ENCODE results near the gene SKP2.

Gene SKP2

DNA sequence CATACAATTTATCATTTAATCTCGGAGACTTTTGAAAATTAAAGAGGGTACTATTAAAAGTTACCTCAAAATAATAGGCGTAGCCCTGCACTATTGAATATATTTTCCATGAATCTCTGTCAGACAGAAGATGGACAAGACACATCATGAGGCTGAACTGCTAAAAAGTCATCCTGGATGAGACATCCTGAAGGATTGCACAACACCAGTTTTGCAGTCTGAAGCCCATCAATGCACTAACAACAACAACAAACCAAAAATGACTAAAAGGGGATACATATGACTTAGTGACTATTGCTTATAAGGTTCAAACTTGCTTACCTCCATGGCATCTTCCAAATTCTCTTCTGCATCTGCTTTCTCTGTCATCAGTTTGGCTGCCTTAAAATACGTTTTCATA is 15.9 kb upstream of the SKP2 start:
- Histone ChIP-seq H3K4me3 (ENCODE audit: low read length) (no peak overlapping the region), H3K9me2 (replicated peaks; ENCODE audit: control insufficient read depth, low read length) (no peaks in the 10 kb centered on the region), H3K4me2 (ENCODE audit: low read length) (no peak overlapping the region), H4K20me1 (ENCODE audit: control insufficient read depth, insufficient read depth, low read depth, low read length) (no peaks in the 10 kb centered on the region), H3K4me1 (ENCODE audit: control insufficient read depth, low read length) (no peaks in the 10 kb centered on the region), H3K27ac (ENCODE audit: low read depth, low read length) (no peak overlapping the region), H3K79me2 (ENCODE audit: control insufficient read depth, low read length) (no peaks in the 10 kb centered on the region), H3F3A (ENCODE audit: control insufficient read depth, insufficient read depth) (no peaks in the 10 kb centered on the region), H3K9me3 (ENCODE audit: control insufficient read depth, insufficient read depth, low read length) (peaks cover 21% of the 10 kb centered on the region; the same call in 1 of the 2 replicates), H3K27me3 (ENCODE audit: control insufficient read depth, low read length) (no peaks in the 10 kb centered on the region), H3K36me3 (ENCODE audit: control insufficient read depth, low read length) (peaks cover 40% of the 10 kb centered on the region)
- TF ChIP-seq, protein P1, sequence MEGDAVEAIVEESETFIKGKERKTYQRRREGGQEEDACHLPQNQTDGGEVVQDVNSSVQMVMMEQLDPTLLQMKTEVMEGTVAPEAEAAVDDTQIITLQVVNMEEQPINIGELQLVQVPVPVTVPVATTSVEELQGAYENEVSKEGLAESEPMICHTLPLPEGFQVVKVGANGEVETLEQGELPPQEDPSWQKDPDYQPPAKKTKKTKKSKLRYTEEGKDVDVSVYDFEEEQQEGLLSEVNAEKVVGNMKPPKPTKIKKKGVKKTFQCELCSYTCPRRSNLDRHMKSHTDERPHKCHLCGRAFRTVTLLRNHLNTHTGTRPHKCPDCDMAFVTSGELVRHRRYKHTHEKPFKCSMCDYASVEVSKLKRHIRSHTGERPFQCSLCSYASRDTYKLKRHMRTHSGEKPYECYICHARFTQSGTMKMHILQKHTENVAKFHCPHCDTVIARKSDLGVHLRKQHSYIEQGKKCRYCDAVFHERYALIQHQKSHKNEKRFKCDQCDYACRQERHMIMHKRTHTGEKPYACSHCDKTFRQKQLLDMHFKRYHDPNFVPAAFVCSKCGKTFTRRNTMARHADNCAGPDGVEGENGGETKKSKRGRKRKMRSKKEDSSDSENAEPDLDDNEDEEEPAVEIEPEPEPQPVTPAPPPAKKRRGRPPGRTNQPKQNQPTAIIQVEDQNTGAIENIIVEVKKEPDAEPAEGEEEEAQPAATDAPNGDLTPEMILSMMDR (IDR thresholded peaks at IDR 0.05; ENCODE audit: low read depth, low read length, poor library complexity, severe bottlenecking): no peak
- no peak for TF ChIP-seq EZH2phosphoT487 (IDR thresholded peaks at IDR 0.05; ENCODE audit: borderline replicate concordance, low read length)

DNA sequence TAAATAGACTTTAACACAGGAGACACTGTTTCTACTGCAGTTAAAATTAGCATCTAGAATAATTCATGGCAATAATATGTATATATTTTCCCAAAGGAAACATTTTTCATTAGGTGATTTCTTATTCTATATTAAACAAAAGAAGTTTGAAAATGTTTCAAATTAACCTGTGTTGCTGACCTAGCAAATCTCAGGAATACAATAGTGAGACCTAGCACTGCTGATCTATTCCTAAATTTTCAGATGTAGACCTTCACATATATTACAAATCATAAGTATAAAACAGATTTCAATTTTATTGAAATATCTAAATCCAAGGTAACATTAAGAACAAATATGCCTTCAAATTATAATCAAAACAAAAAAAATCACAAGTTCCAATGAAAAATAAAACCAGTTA is 15.3 kb upstream of the SKP2 start:
- Histone ChIP-seq H3K4me1 (ENCODE audit: control insufficient read depth, low read length) (no peaks in the 10 kb centered on the region), H4K20me1 (ENCODE audit: control insufficient read depth, insufficient read depth, low read depth, low read length) (no peaks in the 10 kb centered on the region), H3K36me3 (ENCODE audit: control insufficient read depth, low read length) (peaks cover 43% of the 10 kb centered on the region), H3K9me3 (ENCODE audit: control insufficient read depth, insufficient read depth, low read length) (peaks cover 21% of the 10 kb centered on the region; the same call in 1 of the 2 replicates), H3K4me3 (ENCODE audit: low read length) (no peak overlapping the region), H3F3A (ENCODE audit: control insufficient read depth, insufficient read depth) (no peaks in the 10 kb centered on the region), H3K79me2 (ENCODE audit: control insufficient read depth, low read length) (no peaks in the 10 kb centered on the region), H3K4me2 (ENCODE audit: low read length) (no peak overlapping the region), H3K9me2 (replicated peaks; ENCODE audit: control insufficient read depth, low read length) (no peaks in the 10 kb centered on the region), H3K27me3 (ENCODE audit: control insufficient read depth, low read length) (no peaks in the 10 kb centered on the region), H3K27ac (ENCODE audit: low read depth, low read length) (no peak overlapping the region)
- no peak for TF ChIP-seq EZH2phosphoT487 (IDR thresholded peaks at IDR 0.05; ENCODE audit: borderline replicate concordance, low read length)
- TF ChIP-seq, protein P1 (IDR thresholded peaks at IDR 0.05; ENCODE audit: low read depth, low read length, poor library complexity, severe bottlenecking): no peak

DNA sequence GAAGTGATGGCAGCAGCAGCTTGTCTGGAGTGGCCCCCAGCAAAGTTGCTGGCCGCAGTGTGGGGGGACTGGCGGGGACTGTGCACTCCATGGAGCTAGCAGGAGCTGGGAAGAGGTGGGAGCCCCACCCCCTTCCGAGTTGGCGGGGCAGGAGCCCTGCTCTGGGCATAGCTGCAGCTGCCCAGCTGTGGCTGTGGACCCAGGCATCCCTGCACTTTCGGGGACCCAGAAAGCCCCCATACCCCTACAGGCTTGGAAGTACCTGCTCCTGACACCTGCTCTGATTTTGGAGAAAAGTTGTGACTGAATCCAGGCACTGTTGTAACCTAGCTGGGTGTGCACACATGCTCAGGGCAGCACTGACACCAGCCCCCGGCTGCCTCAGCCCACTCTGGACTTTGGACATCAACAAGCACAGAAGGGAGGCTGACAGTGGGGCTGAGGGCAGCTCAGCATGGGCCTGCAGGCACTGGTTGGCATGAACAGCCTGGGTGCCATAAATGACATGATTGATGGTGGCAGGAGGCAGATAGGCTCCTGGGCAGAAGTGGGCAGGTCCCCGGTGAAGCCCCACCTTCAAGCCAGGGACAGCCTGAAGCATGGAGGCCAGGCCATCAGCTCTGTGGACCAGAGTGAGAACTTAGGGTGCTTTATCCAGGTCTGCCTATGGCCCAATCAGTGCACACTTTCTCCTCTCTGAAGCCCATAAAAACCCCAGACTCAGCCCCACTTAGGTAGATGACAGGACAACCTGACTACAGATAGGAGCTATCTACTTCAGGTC is 12.8 kb upstream of the SKP2 start:
- Histone ChIP-seq H3K9me3 (ENCODE audit: control insufficient read depth, insufficient read depth, low read length) (peaks cover 21% of the 10 kb centered on the region; the same call in 1 of the 2 replicates), H3K36me3 (ENCODE audit: control insufficient read depth, low read length) (peaks cover 55% of the 10 kb centered on the region), H4K20me1 (ENCODE audit: control insufficient read depth, insufficient read depth, low read depth, low read length) (no peaks in the 10 kb centered on the region), H3K4me2 (ENCODE audit: low read length) (no peak overlapping the region), H3K4me3 (ENCODE audit: low read length) (no peak overlapping the region), H3K79me2 (ENCODE audit: control insufficient read depth, low read length) (no peaks in the 10 kb centered on the region; the same call in 1 of the 2 replicates), H3F3A (ENCODE audit: control insufficient read depth, insufficient read depth) (no peaks in the 10 kb centered on the region), H3K9me2 (replicated peaks; ENCODE audit: control insufficient read depth, low read length) (no peaks in the 10 kb centered on the region), H3K4me1 (ENCODE audit: control insufficient read depth, low read length) (no peaks in the 10 kb centered on the region), H3K27me3 (ENCODE audit: control insufficient read depth, low read length) (no peaks in the 10 kb centered on the region), H3K27ac (ENCODE audit: low read depth, low read length) (no peak overlapping the region)
- TF ChIP-seq, protein P1 (IDR thresholded peaks at IDR 0.05; ENCODE audit: low read depth, low read length, poor library complexity, severe bottlenecking): no peak
- TF ChIP-seq EZH2phosphoT487 (IDR thresholded peaks at IDR 0.05; ENCODE audit: borderline replicate concordance, low read length): no peak

Measured in DOHH2 (cell line).